ENCODE results near the gene NOC4L.
"Not testable (repeated sequence)": the region's sequence is repeated elsewhere in the genome, so short reads cannot be mapped to it uniquely, and the experiment has no call there.

Gene NOC4L

DNA sequence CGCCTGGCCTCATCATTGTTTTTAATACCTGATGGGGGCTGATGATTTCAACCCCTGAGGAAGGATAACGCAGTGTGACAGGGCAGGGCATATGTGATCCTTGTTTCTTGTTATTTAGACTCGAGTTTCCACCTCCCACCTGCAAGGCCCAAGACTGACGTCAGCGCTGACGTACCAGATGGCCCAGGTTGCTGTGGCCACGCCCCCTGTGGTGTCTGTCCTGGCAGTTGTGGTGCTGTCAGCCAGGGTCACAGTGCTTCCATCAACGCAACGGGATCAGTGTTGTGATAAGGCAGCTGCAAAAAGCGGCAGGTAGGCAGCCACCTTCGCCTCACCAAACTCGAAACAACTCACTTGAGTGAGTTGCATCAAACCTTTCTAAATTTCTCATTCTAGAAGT lies 18.5 kb upstream of the NOC4L start:
- Histone ChIP-seq H3K9ac (ENCODE audit: low read depth, low read length) (no peak overlapping the region), H3K27me3 (ENCODE audit: control insufficient read depth, insufficient read depth, low read length) (no peaks in the 10 kb centered on the region), H3K4me3 (ENCODE audit: low read depth, low read length) (no peak overlapping the region), H3K9me3 (ENCODE audit: control insufficient read depth, insufficient read depth, low read length) (no peaks in the 10 kb centered on the region), H3K4me1 (ENCODE audit: control insufficient read depth, insufficient read depth, low read length) (no peaks in the 10 kb centered on the region), H3K36me3 (ENCODE audit: control insufficient read depth, insufficient read depth, low read length) (peaks cover 39% of the 10 kb centered on the region)

DNA sequence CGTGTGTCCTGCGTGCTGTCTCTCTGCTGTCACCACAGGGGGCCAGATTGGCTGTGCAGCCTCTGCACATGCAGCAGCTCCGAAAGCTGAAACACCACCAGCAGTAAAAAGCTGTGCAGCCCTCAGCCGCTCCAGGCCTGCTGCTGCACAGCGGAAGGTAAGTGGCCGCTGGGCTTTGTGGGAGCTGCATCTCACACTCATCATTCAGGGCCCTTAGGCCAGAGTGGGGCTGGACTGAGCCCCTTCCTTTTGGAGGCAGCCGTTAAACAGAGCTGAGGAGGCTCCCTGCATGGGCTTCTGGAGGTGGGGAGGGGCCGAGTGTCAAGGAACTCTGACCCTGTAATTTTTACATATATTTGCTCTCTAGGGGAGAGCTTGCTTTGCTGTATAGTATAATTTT lies 17.2 kb upstream of the NOC4L start:
- Histone ChIP-seq H3K4me3 (ENCODE audit: low read depth, low read length) (no peak overlapping the region), H3K4me1 (ENCODE audit: control insufficient read depth, insufficient read depth, low read length) (no peaks in the 10 kb centered on the region), H3K36me3 (ENCODE audit: control insufficient read depth, insufficient read depth, low read length) (peaks cover 37% of the 10 kb centered on the region)

DNA sequence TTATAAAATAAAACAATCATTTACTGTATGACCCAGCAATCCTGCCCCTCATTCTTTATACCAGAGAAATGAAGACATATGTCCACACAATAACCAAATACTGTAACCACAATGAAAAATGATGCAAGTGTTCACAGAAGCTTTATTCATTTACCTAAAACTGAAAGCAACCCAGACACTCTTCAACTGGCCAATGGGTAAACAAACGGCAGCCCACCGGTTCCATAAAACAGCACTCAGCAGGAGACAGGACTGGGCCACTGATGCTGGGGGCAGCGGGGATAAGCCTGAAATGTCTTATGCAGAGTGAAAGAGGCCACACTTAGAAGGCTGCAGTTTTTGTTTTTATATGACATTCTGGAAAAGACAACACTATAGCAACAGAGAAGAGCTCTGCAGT lies 15.2 kb upstream of the NOC4L start:
- no peaks in the 10 kb centered on the region for H3K9me3 ChIP-seq (ENCODE audit: control insufficient read depth, insufficient read depth, low read length)
- H3K27me3 ChIP-seq (ENCODE audit: control insufficient read depth, insufficient read depth, low read length): no peaks in the 10 kb centered on the region
- H3K36me3 ChIP-seq (ENCODE audit: control insufficient read depth, insufficient read depth, low read length): peaks cover 35% of the 10 kb centered on the region
- H3K9ac ChIP-seq (ENCODE audit: low read depth, low read length): no peak overlapping the region
- H3K4me1 ChIP-seq (ENCODE audit: control insufficient read depth, insufficient read depth, low read length): no peaks in the 10 kb centered on the region
- H3K4me3 ChIP-seq (ENCODE audit: low read depth, low read length): no peak overlapping the region

More for the DNA sequence above, 17.2 kb upstream of the NOC4L start:
- H3K9ac ChIP-seq (ENCODE audit: low read depth, low read length): no peak overlapping the region
- no peaks in the 10 kb centered on the region for H3K9me3 ChIP-seq (ENCODE audit: control insufficient read depth, insufficient read depth, low read length)
- no peaks in the 10 kb centered on the region for H3K27me3 ChIP-seq (ENCODE audit: control insufficient read depth, insufficient read depth, low read length)

DNA sequence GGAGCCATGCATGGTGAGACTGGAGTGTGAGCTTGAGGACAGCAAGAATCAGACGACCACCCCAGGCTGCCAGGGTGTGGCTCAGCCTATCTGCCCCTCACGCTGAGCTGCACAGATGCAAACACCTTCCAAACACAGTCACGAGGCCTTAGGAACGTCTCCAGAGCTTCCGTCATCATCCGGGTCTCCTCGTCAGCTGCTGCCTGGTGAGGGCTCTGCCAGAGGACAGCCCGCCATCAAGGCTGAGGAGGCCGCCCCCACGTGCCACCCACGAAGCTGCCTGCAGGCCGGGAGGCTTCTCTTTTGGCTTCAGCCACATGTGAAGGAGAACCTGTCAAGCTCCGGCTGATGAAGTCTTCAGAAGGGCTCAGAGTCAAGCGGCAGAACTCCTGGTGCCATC lies 13.6 kb upstream of the NOC4L start:
- no peaks in the 10 kb centered on the region for H3K4me1 ChIP-seq (ENCODE audit: control insufficient read depth, insufficient read depth, low read length)
- H3K36me3 ChIP-seq (ENCODE audit: control insufficient read depth, insufficient read depth, low read length): peaks cover 22% of the 10 kb centered on the region
- H3K4me3 ChIP-seq (ENCODE audit: low read depth, low read length): no peak overlapping the region
- H3K27me3 ChIP-seq (ENCODE audit: control insufficient read depth, insufficient read depth, low read length): no peaks in the 10 kb centered on the region
- no peaks in the 10 kb centered on the region for H3K9me3 ChIP-seq (ENCODE audit: control insufficient read depth, insufficient read depth, low read length)
- H3K9ac ChIP-seq (ENCODE audit: low read depth, low read length): no peak overlapping the region

DNA sequence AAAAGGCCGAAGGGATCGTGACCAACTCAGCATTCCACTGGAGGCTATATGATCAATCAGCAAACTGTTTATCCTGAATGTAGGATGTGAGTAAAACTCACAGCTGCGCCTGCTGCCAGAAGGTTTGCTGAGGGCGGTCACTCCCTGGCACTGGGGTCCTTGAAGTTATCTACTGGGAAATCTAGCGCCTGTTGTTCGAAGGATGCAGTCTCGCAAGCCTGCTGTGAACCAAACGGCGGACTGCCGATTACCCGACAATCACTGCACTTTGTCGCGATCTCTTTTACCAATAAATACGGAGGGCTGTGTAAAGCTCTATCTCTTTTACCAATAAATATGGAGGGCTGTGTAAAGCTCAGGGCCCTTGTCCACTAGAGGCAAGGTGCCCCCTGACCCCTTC lies 13.0 kb upstream of the NOC4L start:
- H3K27me3 ChIP-seq (ENCODE audit: control insufficient read depth, insufficient read depth, low read length): no peaks in the 10 kb centered on the region
- H3K4me1 ChIP-seq (ENCODE audit: control insufficient read depth, insufficient read depth, low read length): no peaks in the 10 kb centered on the region
- no peak overlapping the region for H3K4me3 ChIP-seq (ENCODE audit: low read depth, low read length)
- H3K36me3 ChIP-seq (ENCODE audit: control insufficient read depth, insufficient read depth, low read length): peaks cover 17% of the 10 kb centered on the region
- no peak overlapping the region for H3K9ac ChIP-seq (ENCODE audit: low read depth, low read length)
- H3K9me3 ChIP-seq (ENCODE audit: control insufficient read depth, insufficient read depth, low read length): no peaks in the 10 kb centered on the region

DNA sequence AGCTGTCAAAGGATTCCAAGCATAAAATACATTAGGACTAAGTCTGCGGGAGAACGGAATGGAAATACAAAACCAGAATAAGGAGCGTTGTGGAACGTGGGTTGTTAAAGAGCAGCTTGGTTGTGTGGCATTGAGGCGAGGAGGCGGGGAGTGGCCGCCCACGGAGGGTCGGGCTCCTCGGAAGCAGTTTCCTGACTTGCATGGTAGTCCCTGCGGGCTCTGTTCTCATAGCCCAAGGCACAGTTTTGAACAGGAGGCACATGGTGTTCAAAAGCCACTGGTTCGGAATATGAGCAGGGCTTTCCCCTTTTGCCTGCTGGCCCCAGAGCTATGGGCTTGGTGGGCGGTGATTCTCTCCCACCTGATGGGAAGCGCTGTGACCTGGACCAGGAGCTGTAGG lies 12.3 kb upstream of the NOC4L start:
- Histone ChIP-seq H3K27me3 (ENCODE audit: control insufficient read depth, insufficient read depth, low read length) (no peaks in the 10 kb centered on the region), H3K4me1 (ENCODE audit: control insufficient read depth, insufficient read depth, low read length) (no peaks in the 10 kb centered on the region), H3K9ac (ENCODE audit: low read depth, low read length) (no peak overlapping the region)

DNA sequence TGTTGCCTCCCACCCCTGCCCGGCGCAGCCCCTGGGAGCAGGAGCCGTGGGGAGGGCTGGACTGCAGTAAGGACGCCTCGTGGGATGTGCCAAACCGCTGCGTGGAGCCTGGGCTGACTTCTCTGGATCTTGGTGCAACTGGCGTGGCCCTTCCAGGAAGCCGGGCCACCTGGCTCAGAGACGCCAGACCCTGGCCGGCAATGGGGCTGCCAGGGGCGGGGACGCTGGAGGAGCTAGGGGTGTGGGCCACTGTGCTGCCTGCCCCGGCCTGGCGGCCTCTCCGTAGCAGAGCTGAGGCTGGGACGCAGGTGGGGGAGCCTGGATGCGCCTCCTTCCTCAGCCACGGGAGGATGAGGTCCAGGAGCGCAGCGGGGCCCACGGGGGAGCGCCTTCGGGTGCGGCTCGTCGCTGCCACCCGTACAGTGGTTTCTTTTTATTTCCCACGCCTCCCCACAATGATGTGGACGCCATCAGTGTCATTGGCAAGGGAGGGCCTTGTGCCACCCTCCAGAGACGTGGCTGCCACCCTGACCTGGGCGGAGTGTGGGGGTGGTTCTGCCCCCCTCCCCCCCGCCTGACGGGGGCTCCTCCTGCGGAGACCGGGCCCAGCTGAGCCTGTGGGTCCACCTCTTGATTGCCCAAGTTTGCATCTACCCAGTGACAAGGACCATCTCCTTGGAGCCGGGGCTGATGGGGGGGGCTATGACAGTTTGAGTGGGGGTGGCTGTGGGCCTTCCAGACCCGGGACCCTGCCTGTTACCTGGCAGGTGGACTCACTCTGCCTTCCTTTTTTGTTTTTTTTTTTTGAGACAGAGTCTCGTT lies 11.4 kb upstream of the NOC4L start:
- H3K4me1 ChIP-seq (ENCODE audit: control insufficient read depth, insufficient read depth, low read length): no peaks in the 10 kb centered on the region
- no peaks in the 10 kb centered on the region for H3K9me3 ChIP-seq (ENCODE audit: control insufficient read depth, insufficient read depth, low read length)
- no peaks in the 10 kb centered on the region for H3K27me3 ChIP-seq (ENCODE audit: control insufficient read depth, insufficient read depth, low read length)
- H3K9ac ChIP-seq (ENCODE audit: low read depth, low read length): no peak overlapping the region
- no peak overlapping the region for H3K4me3 ChIP-seq (ENCODE audit: low read depth, low read length)
- peaks cover 5% of the 10 kb centered on the region for H3K36me3 ChIP-seq (ENCODE audit: control insufficient read depth, insufficient read depth, low read length)

More for the DNA sequence above, 12.3 kb upstream of the NOC4L start:
- H3K4me3 ChIP-seq (ENCODE audit: low read depth, low read length): no peak overlapping the region
- no peaks in the 10 kb centered on the region for H3K9me3 ChIP-seq (ENCODE audit: control insufficient read depth, insufficient read depth, low read length)
- peaks cover 10% of the 10 kb centered on the region for H3K36me3 ChIP-seq (ENCODE audit: control insufficient read depth, insufficient read depth, low read length)

DNA sequence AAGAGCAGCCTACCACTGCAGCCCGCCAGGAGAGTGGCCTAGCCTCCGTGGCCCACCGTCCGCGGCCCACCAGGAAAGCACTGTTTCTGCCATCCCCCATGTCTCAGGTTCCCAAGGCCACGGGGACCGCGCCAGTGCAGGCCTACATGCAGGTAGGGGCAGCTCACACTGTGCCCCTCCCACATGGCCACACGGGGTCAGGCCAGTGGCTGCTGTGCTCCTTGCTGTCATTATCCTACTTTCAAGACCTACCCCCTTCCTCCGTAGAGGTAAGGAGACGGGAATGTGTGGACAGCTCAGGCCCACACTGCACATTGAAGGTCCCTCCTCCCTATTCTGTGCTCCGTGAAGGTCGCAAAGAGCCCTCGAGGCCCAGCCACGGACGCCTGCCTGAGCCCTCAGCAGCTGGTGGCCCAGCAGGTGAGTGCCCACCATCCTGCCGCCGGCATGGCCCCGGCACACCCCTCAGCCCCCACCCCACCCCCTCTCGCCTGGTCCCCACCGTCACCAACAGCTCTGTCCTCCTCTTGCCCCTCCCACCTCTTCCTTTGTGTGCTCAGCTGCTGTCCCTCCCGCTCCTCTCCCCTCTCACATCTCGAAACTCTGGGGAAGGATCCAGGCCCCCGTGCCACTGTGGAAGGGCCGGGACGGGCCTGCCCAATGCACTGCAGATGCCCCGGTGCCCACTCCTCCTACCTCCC lies 10.2 kb upstream of the NOC4L start:
- no peaks in the 10 kb centered on the region for H3K4me1 ChIP-seq (ENCODE audit: control insufficient read depth, insufficient read depth, low read length)
- H3K9me3 ChIP-seq (ENCODE audit: control insufficient read depth, insufficient read depth, low read length): no peaks in the 10 kb centered on the region
- peaks cover 11% of the 10 kb centered on the region for H3K36me3 ChIP-seq (ENCODE audit: control insufficient read depth, insufficient read depth, low read length)
- no peaks in the 10 kb centered on the region for H3K27me3 ChIP-seq (ENCODE audit: control insufficient read depth, insufficient read depth, low read length)
- H3K4me3 ChIP-seq (ENCODE audit: low read depth, low read length): no peak overlapping the region
- H3K9ac ChIP-seq (ENCODE audit: low read depth, low read length): no peak overlapping the region

DNA sequence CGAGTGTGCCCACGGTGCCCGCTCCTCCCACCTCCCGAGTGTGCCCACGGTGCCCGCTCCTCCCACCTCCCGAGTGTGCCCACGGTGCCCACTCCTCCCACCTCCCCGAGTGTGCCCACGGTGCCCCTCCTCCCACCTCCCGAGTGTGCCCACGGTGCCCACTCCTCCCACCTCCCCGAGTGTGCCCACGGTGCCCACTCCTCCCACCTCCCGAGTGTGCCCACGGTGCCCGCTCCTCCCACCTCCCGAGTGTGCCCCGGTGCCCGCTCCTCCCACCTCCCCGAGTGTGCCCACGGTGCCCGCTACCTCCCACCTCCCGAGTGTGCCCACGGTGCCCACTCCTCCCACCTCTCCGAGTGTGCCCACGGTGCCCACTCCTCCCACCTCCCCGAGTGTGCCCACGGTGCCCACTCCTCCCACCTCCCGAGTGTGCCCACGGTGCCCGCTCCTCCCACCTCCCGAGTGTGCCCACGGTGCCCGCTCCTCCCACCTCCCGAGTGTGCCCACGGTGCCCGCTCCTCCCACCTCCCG lies 9.5 kb upstream of the NOC4L start:
- H3K4me1 ChIP-seq (ENCODE audit: control insufficient read depth, insufficient read depth, low read length); H3K27me3 ChIP-seq (ENCODE audit: control insufficient read depth, insufficient read depth, low read length); H3K9me3 ChIP-seq (ENCODE audit: control insufficient read depth, insufficient read depth, low read length); H3K9ac ChIP-seq (ENCODE audit: low read depth, low read length); H3K4me3 ChIP-seq (ENCODE audit: low read depth, low read length): not testable (repeated sequence)
- peaks cover 13% of the 10 kb centered on the region for H3K36me3 ChIP-seq (ENCODE audit: control insufficient read depth, insufficient read depth, low read length)

DNA sequence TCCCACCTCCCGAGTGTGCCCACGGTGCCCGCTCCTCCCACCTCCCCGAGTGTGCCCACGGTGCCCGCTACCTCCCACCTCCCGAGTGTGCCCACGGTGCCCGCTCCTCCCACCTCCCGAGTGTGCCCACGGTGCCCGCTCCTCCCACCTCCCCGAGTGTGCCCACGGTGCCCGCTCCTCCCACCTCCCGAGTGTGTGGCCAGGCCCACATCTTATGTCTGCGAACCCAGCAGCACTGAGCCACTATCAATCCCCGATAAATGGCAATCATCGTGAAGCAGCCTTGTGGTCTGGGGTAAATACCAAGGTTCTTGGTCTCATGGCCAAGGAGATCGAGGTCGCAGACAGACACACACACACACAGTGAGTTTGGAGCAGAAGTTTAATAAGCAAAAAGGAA lies 8.0 kb upstream of the NOC4L start:
- H3K9me3 ChIP-seq (ENCODE audit: control insufficient read depth, insufficient read depth, low read length); H3K4me1 ChIP-seq (ENCODE audit: control insufficient read depth, insufficient read depth, low read length); H3K9ac ChIP-seq (ENCODE audit: low read depth, low read length): not testable (repeated sequence)

DNA sequence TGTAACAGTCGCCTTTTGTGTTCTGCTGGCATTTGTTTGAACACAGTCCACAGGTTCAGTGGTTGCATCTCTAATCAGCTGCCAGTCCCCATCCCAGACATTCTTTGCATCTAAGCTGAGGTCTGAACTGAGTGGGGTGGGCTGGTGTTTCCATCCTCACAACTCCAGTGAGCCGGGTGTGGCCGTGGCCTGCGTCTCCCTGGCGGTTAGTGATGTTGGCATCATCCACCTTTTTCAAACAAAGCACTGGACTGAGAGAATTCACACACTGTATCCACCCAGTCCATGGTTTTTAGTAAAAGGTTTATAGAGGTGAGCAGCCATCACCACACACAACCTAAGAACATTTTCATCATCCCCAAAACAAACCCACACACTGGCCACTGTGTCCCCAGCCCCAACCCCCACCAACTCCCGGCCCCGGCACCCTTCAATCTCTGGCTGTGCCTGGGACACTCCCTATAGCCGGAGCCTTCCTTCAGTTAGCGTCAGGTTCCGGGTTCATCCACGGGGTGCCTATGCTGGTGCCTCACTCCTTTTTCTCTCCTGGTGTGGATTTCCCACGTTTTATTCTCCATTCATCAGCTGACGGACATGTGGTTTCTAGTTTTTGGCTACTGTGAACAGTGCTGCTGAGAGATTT lies 6.7 kb upstream of the NOC4L start:
- Histone ChIP-seq H3K27me3 (ENCODE audit: control insufficient read depth, insufficient read depth, low read length) (no peaks in the 10 kb centered on the region), H3K9me3 (ENCODE audit: control insufficient read depth, insufficient read depth, low read length) (no peaks in the 10 kb centered on the region), H3K4me1 (ENCODE audit: control insufficient read depth, insufficient read depth, low read length) (no peaks in the 10 kb centered on the region), H3K9ac (ENCODE audit: low read depth, low read length) (no peak overlapping the region), H3K36me3 (ENCODE audit: control insufficient read depth, insufficient read depth, low read length) (peaks cover 42% of the 10 kb centered on the region), H3K4me3 (ENCODE audit: low read depth, low read length) (no peak overlapping the region)

More for the DNA sequence above, 8.0 kb upstream of the NOC4L start:
- not testable (repeated sequence) for H3K27me3 ChIP-seq (ENCODE audit: control insufficient read depth, insufficient read depth, low read length); H3K4me3 ChIP-seq (ENCODE audit: low read depth, low read length)
- peaks cover 28% of the 10 kb centered on the region for H3K36me3 ChIP-seq (ENCODE audit: control insufficient read depth, insufficient read depth, low read length)

Data from iPS-15b (cell line).